Liver (tissue), 9 donors: ENCODE results near the gene TNIP3. TPM values are rescaled to one million over a fixed set of nuclear protein-coding genes. Genes with fewer than 3 reads are reported as not detected.

Source experiments
- DNase-seq: peaks from one replicate; pipeline ENCODE4 v3.0.0-alpha.2; 2017; ENCODE audit warnings: low spot score
- H3K27ac ChIP-seq, 2 donors: one replicate each; pipeline ENCODE4 v1.7.0; 2013; ENCODE audit warnings: inconsistent platforms in 2 of 2, low read length in 2 of 2, control low read depth in 1 of 2, low read depth in 1 of 2, mild to moderate bottlenecking in 1 of 2
- H3K27me3 ChIP-seq, 4 donors: one replicate each; pipeline versions ENCODE4 v1.6.1 to v1.7.0; 2013; ENCODE audit warnings: low read length in 3 of 4, inconsistent platforms in 1 of 4, mild to moderate bottlenecking in 1 of 4, moderate library complexity in 1 of 4; ENCODE audit not compliant: control insufficient read depth in 4 of 4, insufficient read depth in 4 of 4
- H3K36me3 ChIP-seq, 4 donors: one replicate each; pipeline versions ENCODE4 v1.6.1 to v1.7.0; 2013; ENCODE audit warnings: low read length in 3 of 4, mild to moderate bottlenecking in 3 of 4, low read depth in 1 of 4, moderate library complexity in 1 of 4; ENCODE audit not compliant: control insufficient read depth in 4 of 4, insufficient read depth in 3 of 4
- H3K4me1 ChIP-seq, 4 donors: one replicate each; pipeline versions ENCODE4 v1.6.1 to v1.7.0; 2013; ENCODE audit warnings: low read length in 3 of 4, mild to moderate bottlenecking in 3 of 4, moderate library complexity in 1 of 4; ENCODE audit not compliant: control insufficient read depth in 4 of 4, insufficient read depth in 4 of 4
- H3K4me3 ChIP-seq, 3 donors: one replicate each; pipeline versions ENCODE4 v1.6.1 to v1.7.0; 2013; ENCODE audit warnings: low read length in 3 of 3, control low read depth in 1 of 3, low read depth in 1 of 3, mild to moderate bottlenecking in 1 of 3
- H3K9ac ChIP-seq, 2 donors: one replicate each; pipeline ENCODE4 v1.7.0; 2013; ENCODE audit warnings: low read length in 2 of 2, mild to moderate bottlenecking in 2 of 2, moderate library complexity in 2 of 2, control low read depth in 1 of 2, low read depth in 1 of 2
- H3K9me3 ChIP-seq, 4 donors: one replicate each; pipeline versions ENCODE4 v1.6.1 to v1.7.0; 2013; ENCODE audit warnings: low read length in 3 of 4; ENCODE audit not compliant: control insufficient read depth in 4 of 4
- EGR1 ChIP-seq, 2 donors: IDR thresholded peaks; 2 replicates each; pipeline ENCODE4 v1.6.1; 2016 to 2018; ENCODE audit warnings: antibody characterized with exemption in 2 of 2, low read depth in 2 of 2
- FOXA1 ChIP-seq: IDR thresholded peaks from 2 replicates; pipeline ENCODE4 v1.6.1; 2016; ENCODE audit warnings: antibody characterized with exemption
- GABPA ChIP-seq, 2 donors: IDR thresholded peaks in 1 of 2; conservative IDR thresholded peaks in 1 of 2; 2 replicates each; pipeline ENCODE4 v1.6.1; 2016; ENCODE audit warnings: antibody characterized with exemption in 2 of 2, mild to moderate bottlenecking in 1 of 2, moderate library complexity in 1 of 2
- HNF4G ChIP-seq: IDR thresholded peaks from 2 replicates; pipeline ENCODE4 v1.6.1; 2016; ENCODE audit warnings: antibody characterized with exemption
- JUND ChIP-seq, 2 donors: IDR thresholded peaks; 2 replicates each; pipeline ENCODE4 v1.6.1; 2016; ENCODE audit warnings: antibody characterized with exemption in 2 of 2
- MAX ChIP-seq: IDR thresholded peaks from 2 replicates; pipeline ENCODE4 v1.6.1; 2016; ENCODE audit warnings: antibody characterized with exemption
- RAD21 ChIP-seq, 2 donors: IDR thresholded peaks; 2 replicates each; pipeline ENCODE4 v1.6.1; 2016; ENCODE audit warnings: antibody characterized with exemption in 2 of 2, mild to moderate bottlenecking in 2 of 2
- RXRA ChIP-seq, 2 donors: IDR thresholded peaks; 2 replicates each; pipeline ENCODE4 v1.6.1; 2017 to 2018; ENCODE audit warnings: antibody characterized with exemption in 2 of 2, mild to moderate bottlenecking in 1 of 2
- SP1 ChIP-seq: IDR thresholded peaks from 2 replicates; pipeline ENCODE4 v1.6.1; 2018; ENCODE audit warnings: antibody characterized with exemption, mild to moderate bottlenecking
- YY1 ChIP-seq: IDR thresholded peaks from 2 replicates; pipeline ENCODE4 v1.6.1; 2016; ENCODE audit warnings: antibody characterized with exemption, mild to moderate bottlenecking
- ZBTB33 ChIP-seq: IDR thresholded peaks from 2 replicates; pipeline ENCODE4 v1.6.1; 2016; ENCODE audit warnings: antibody characterized with exemption
- WGBS: extraction: QIAGEN DNeasy Blood & Tissue Kit; methylation state at CpG from one replicate; pipeline ENCODE4 v1.1.7; 2013; 5-methylcytosine and 5-hydroxymethylcytosine counted together
- polyA plus RNA-seq, 2 donors: library from polyadenylated mRNA; stranded (reverse) in 1 of 2; unstranded in 1 of 2; fragments of 200-250 nt in 1 of 2; fragments of >200 nt in 1 of 2; fragmentation: Nextera tagmentation in 1 of 2; extraction: Ambion mirVana in 1 of 2; gene quantifications; one replicate each; pipeline versions ENCODE4 v1.2.1 to v1.2.3, GENCODE V29; 2013 to 2015
- total RNA-seq, 2 donors: library from RNA; depleted of rRNA; stranded (reverse); fragments of >200 nt; gene quantifications; one replicate each; pipeline ENCODE4 v1.2.3, GENCODE V29; 2014
- TF ChIP-seq, protein P1 (sequence below): IDR thresholded peaks from 2 replicates; pipeline ENCODE4 v1.6.1; 2016; ENCODE audit warnings: antibody characterized with exemption, mild to moderate bottlenecking
- donor health status: healthy.
- donor health status: healthy.
- donor health status: healthy.
- donor health status: healthy.
- donor health status: healthy.

TNIP3 gene
- total and polyA plus RNA-seq, 4 donors = 0.02 to 0.25 TPM; not detected in 2

DNA sequence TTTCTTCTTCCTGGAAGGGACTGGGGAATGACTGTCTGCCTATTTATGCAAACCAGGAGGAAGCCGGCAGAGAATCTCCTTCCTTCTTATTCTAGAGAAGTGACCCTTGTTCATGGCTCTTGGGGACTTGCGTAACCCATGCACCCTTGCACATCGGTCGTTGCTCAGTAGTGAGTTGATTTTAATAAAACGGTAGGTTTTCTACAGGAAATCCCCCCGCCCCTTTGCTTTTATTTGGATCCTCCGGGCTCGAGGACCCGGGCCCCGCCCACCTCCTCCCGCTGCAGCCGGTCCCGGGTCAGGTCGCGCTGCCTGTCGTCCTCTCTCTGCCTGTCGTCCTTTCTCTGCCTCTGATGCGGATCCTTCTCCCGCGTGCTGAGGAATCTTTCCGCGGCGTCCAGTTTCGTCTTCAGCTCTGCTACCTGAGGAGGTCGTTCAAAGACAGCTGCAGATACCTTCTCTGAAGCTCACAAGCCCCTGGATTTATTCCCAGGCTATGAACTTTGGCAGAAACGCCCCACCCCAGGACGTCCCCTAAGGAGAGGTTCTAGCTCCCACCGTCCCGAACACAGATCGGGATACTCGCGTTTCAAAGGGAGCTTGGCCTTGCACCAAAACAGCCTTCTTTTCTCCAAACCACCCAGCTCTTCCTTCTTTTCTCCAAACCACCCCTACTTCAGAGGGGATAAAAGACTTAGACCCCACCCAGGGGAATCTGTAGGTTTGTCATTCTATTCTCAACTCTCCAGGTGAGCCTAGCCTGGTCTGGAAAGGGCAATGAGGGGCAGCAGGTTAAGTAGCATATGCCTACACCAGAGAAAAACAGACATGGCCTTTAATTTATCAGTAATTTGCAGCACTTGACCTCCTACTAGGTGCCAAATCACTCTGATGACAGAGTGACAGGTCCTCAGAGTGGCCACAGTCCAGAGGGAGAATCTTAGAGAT lies 7.0 kb downstream of the TNIP3 start (continued):
- TF ChIP-seq, protein P1, sequence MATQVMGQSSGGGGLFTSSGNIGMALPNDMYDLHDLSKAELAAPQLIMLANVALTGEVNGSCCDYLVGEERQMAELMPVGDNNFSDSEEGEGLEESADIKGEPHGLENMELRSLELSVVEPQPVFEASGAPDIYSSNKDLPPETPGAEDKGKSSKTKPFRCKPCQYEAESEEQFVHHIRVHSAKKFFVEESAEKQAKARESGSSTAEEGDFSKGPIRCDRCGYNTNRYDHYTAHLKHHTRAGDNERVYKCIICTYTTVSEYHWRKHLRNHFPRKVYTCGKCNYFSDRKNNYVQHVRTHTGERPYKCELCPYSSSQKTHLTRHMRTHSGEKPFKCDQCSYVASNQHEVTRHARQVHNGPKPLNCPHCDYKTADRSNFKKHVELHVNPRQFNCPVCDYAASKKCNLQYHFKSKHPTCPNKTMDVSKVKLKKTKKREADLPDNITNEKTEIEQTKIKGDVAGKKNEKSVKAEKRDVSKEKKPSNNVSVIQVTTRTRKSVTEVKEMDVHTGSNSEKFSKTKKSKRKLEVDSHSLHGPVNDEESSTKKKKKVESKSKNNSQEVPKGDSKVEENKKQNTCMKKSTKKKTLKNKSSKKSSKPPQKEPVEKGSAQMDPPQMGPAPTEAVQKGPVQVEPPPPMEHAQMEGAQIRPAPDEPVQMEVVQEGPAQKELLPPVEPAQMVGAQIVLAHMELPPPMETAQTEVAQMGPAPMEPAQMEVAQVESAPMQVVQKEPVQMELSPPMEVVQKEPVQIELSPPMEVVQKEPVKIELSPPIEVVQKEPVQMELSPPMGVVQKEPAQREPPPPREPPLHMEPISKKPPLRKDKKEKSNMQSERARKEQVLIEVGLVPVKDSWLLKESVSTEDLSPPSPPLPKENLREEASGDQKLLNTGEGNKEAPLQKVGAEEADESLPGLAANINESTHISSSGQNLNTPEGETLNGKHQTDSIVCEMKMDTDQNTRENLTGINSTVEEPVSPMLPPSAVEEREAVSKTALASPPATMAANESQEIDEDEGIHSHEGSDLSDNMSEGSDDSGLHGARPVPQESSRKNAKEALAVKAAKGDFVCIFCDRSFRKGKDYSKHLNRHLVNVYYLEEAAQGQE = no peak
- TF ChIP-seq MAX = no peak

- H3K27me3 ChIP-seq = peaks cover 2 to 6% (median 4%) of the 10 kb centered on the region in 4 donors
- WGBS = 65% methylated on average over 3 of the region's 3 CpGs
- no peaks in the 10 kb centered on the region for H3K9me3 ChIP-seq
- DNase-seq = no peak
- no peak overlapping the region for H3K9ac ChIP-seq
- H3K4me3 ChIP-seq = no peak overlapping the region
- peaks cover 0 to 8% (median 4%) of the 10 kb centered on the region in 4 donors for H3K4me1 ChIP-seq
- TF ChIP-seq GABPA (IDR thresholded peaks at IDR 0.05 in 1 of 2, conservative IDR thresholded peaks at IDR 0.05 in 1 of 2) = no peak
- no peak for TF ChIP-seq FOXA1
- TF ChIP-seq, protein P1 = no peak
- no peak for TF ChIP-seq EGR1 (IDR thresholded peaks at IDR 0.05; ENCODE audit: low read depth in 2 of 2)
- TF ChIP-seq RAD21 (IDR thresholded peaks at IDR 0.05) = no peak
- no peak for TF ChIP-seq SP1
- no peak for TF ChIP-seq MAX
- TF ChIP-seq RXRA (IDR thresholded peaks at IDR 0.05) = no peak
- no peak for TF ChIP-seq HNF4G
- no peaks in the 10 kb centered on the region for H3K36me3 ChIP-seq
- H3K27ac ChIP-seq = no peak overlapping the region
Observed at GRCh38 chr4:121155893-121156292, 8.2 kb downstream of the TNIP3 start.

GRCh38 chr4:121154103-121154515 lies 10.0 kb downstream of the TNIP3 start:
- no peaks in the 10 kb centered on the region for H3K36me3 ChIP-seq
- no peaks in the 10 kb centered on the region for H3K9me3 ChIP-seq
- no peak for TF ChIP-seq JUND (IDR thresholded peaks at IDR 0.05)
- TF ChIP-seq MAX = no peak
- TF ChIP-seq SP1 = no peak
- TF ChIP-seq ZBTB33 = no peak
- no peak for TF ChIP-seq FOXA1
- no peak for TF ChIP-seq YY1
- H3K27me3 ChIP-seq = peaks cover 2 to 6% (median 4%) of the 10 kb centered on the region in 4 donors
- 65% methylated on average over 4 of the region's 4 CpGs for WGBS
- no peak overlapping the region for H3K27ac ChIP-seq
- no peak overlapping the region for H3K4me3 ChIP-seq
- peaks cover 0 to 8% (median 4%) of the 10 kb centered on the region in 4 donors for H3K4me1 ChIP-seq
- DNase-seq = no peak
- H3K9ac ChIP-seq = no peak overlapping the region
